Renal cortex interstitium (tissue), 11 donors: ENCODE data around the gene CDH2. TPM values are rescaled to one million over a fixed set of nuclear protein-coding genes. Genes with fewer than 3 reads are reported as not detected.

Experiments
- DNase-seq, 11 donors: peaks; one replicate each; pipeline ENCODE4 v3.0.0-alpha.2; 2013; ENCODE audit warnings: low read depth in 9 of 11, low spot score in 4 of 11; ENCODE audit errors: extremely low read depth in 1 of 11
- polyA plus RNA-seq, 3 donors: library from polyadenylated mRNA; unstranded; fragments of 120-200 nt; gene quantifications; one replicate each; pipeline ENCODE4 v1.2.1, GENCODE V29; 2013; ENCODE audit not compliant: insufficient read length in 3 of 3

CDH2 gene
- polyA plus RNA-seq, 3 donors = 80.9 to 102 (median 85.2) TPM

DNA sequence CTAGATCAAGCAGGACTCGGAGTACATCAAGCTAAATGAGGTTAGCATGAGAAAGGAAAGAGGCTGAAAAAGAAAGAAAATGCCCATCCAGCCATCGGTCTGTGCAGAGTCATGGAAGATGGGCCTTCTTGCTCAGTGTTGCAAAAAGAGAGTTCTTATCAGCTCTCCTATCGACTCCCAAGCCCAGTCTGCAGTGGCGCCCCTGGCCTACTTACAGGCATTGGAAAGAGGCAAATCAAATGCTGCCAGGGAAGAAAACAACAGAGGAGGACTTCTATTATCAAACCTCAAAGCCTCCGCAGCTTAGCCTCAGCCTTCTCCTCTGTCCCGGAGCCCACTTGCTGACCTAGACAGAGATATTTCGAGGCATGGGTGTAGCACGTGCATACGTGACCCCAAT lies 66.0 kb downstream of the CDH2 start:
- DNase-seq = no peak

DNA sequence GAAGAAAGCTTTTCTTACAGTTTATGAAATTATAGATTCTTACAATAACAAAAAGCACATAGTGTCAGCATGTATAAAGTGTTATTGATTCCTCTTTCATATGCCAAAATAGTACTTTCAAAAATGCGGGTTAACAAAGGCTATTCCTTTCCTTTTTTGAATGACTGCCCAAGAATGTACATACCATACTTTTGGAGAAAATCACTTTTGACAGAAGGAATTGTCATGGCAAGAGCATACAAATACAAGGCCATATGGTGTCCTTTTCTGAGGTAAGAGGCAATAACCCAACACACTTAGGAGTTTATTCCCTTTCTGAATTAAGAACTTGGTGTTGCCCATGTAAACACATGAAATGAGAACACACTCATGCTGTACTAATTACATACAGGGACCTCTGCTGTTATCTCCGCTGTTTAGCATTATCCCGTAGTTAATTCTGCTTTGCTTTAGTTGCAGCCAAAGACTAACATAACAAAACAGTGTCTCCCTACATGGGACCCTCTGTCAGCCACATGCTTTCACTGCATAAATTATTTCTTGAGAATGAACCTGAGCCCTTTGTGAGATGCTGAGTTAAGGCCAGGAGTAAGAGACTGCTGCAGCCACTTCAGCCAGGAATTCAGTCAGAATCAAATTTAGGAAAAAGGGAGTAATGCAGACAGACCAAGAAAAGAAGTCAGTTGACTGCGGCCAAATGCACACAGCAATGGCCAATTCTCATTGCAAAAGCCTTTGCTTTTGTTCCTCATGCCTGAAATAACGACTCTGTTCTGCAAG lies 67.0 kb downstream of the CDH2 start:
- no peak for DNase-seq

DNA sequence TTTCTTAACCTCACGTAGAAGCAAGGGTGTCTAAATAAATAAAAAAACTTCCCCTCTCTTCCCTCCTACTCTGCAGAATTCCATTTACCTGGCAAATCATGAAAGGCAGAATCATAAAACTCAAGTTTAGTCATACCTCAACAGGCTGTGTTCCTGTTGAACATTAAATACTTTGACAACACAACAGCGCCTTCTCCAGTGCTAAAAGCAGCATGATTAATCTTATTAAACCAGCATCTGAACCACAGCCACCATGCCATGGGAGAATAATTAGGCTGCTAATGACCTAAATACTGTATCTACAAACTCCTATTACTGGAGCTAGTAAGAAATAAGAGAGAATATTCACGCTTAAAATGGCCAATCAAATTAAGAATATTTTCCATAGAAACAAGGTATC lies 68.1 kb downstream of the CDH2 start:
- DNase-seq = no peak

DNA sequence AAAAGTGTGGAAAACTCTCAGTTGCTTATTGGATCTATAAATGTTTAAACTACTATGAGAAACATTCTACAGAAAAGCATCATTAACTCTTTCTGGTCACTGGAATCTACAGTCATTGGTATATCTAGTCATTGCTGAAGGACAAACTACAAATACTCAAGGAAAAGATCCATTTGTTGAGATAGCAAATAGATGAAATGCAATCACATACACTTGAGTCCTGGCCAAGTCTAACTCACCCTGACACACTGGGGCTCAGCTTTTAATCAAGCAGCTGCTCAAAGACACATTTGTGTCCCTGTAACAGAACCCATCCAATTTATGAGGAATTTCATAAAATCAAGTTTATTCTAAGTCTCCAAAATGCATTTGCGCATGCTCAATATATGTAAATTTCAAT lies 68.7 kb downstream of the CDH2 start:
- no peak for DNase-seq

DNA sequence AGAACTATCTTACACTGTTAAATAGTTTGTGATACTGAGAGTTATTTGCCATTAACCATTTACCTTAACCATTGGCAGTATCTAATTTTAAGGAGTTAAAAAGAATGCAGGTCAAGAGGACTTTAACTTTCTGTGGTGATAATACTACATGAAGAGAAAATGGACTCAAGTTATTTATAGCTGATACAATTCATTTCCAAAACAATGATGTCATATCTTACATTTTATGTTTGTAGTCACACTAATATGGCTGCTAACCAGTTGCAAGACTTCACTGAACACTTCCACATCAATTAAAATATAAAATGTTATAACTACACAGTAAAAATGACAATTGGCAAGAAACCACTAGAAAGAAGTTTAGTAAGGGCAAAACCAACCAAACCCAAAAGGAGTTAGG lies 77.7 kb downstream of the CDH2 start:
- DNase-seq = no peak

DNA sequence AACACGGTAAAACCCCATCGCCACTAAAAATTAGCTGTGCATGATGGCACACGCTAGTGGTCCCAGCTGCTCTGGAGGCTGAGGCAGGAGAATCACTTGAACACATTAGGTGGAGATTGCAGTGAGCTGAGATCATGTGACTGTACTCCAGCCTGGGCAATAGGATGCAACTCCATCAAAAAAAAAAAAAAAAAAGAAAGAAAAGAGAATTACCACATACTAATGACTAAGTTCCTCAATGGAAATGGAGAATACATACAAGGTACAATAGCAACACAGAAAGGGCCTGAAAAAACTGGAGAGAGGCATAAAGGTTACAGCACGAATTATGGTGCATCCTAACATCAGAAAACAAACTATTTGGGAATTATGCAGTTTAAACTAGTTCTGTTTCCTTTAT lies 81.3 kb downstream of the CDH2 start:
- no peak for DNase-seq

DNA sequence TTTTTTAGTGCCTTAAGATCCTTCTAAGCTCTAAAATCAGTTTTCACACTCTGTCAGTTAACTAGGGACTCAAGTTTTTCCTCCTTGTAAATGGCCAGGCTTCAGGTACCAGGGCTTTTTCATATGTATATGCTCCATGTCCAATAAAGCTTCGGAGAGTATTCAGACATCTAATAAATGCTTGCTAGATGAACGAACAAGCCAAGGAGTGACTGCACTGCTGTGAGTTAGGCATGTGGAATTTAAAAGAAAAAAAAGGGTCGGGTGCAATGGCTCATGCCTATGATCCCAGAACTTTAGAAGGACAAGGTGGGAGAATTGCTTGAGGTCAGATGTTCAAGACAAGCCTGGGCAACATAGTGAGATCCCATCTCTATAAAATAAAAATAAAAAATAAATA lies 81.9 kb downstream of the CDH2 start:
- DNase-seq = no peak

DNA sequence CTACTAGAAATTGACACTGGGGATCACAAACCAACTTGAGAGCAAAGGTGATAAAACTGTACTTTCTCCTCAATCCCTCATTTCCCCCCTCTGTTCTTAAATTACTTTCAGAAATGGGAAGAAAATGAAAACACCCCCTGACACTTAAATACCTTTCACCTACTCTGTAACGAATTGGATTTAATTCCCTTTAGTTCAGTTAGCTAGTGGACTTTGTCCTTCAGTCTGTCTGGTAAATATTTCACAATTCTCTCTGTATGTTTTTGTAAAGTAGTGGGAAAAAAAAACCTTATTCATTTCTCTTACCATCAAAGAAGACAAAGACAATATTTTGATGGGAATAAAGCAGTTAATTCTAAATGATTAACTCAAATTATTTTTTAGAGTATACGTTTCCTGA lies 85.7 kb downstream of the CDH2 start:
- DNase-seq = no peak

DNA sequence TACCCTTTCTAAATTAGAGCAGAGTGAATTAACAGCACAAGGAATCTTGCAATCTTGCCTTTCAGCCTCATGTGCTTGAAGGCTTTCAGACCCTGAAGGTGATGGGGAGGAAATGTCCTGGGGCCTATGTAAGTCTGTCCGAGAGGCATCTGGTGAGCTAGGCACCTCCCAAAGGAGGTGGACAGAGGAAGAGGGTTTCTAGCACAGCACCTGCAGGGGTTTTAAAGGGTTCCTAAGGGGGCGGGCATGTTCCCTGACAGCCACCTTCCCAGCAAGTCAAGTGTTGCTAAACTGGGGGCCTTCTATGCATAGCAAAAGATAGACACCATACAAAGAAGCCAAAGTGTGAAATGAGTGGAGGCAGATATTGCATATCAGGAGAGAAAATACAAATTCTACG lies 88.5 kb downstream of the CDH2 start:
- DNase-seq = no peak

DNA sequence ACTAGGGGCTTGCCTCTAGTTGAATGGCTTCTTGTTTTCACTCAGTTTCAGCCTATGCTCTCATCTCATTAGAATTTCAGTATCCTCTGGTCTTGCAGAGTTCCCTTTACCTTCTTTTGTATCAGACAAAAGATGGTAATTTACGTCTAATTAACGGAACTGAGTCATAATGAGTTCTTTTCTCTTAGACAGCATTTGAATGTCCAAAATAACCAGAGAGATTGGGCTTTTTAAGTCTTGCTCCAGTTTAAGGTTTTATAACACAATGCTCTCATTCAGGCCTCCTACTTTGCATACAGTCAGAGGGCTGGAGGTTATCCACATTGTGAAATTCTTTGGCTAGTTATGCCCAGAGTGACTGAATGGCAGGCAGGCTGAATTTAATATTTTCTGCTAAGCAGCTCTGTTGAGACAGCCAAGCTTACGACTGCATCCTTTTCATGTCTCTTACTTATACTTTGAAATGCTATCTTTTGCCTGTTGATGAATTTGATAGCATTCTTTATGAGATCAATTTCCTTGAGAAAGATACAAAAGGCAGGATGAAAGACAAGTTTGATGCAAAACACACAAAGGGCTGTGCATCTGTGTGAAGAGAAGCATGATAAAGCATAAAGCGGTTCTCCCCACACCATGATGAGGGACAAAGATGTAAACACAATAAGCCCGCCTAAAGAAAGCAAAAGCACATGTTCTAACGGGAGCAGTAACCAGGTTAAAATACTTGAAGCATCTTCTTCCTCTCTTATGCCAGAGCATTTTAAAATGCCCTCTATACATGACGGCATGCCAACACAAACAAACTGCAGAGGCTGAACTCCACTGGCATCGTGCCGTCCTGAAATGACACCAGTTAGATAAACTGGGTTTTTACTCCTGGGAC lies 90.0 kb downstream of the CDH2 start:
- DNase-seq = no peak

DNA sequence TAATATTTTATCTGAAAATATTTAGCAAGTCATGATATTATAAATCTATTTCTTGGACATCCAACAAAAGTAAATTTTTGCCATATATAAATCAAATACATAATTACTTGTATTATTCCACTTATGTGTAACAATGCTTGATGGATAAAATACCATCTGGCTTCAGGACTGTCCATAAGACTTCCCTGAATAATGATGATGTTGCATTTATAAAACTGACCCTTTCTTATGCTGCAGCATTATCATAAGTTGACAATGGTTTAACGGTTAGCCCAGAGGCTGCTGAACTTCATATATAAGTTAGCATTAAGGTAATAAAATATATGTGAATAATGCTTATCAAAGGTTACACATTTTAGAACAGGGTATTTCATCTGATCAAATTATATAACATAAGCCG lies 95.4 kb downstream of the CDH2 start:
- no peak for DNase-seq

DNA sequence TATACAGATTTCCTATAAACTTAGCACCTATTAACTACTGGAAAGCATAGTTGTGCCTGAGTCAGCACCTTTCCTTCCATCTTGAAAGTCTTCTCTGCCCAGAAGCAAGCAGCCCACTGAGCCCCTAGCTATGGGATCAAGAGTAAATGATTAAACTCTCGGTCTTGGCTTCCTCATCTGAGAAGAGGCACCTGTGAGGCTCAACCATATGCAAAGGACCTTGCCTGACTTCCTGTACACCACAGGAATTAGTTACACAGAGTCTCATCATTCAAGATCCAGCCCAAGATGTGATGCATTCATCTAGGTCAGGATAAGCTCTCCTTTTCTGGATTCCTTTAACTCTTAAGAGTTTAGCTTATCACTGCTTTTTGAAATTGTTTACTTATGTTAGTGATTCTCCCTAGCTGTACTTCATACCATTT lies 96.0 kb downstream of the CDH2 start:
- no peak for DNase-seq

DNA sequence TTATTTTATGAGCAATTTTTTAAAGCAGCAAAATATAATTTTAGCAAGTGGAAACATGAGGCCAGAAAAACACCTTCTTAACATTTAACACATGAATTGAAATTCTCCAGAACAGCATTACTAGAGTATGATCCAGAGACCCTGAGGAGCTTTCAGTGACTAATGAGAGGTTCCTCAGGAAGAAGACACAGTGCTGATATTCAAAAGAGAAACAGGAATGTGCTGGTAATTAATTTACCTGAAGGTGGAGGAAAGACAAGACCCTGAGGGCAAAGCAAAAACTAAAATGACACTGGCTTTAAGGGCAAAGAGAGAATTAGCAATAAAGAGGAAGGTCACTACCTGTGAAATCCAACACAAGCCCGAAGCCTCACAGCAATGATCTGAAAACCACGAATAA lies 97.0 kb downstream of the CDH2 start:
- no peak for DNase-seq

DNA sequence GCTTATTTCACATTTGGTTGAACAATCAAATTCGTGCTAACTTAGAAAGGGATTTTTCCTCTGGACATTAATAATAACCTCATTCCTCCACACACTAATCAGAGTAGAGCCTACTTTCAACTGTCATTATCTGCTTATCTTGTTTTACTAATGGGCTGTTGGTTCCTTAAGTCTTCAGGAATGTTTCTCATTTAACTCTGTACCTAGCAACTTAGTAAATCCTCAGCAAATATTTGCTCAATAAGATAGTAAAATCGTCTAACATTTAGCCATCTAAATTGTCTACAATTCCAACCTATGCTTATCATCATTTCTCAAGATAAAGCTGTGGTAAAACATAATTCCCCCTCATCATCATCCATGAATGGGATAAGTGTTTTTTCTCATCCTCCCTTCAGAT lies 98.1 kb downstream of the CDH2 start:
- no peak for DNase-seq

DNA sequence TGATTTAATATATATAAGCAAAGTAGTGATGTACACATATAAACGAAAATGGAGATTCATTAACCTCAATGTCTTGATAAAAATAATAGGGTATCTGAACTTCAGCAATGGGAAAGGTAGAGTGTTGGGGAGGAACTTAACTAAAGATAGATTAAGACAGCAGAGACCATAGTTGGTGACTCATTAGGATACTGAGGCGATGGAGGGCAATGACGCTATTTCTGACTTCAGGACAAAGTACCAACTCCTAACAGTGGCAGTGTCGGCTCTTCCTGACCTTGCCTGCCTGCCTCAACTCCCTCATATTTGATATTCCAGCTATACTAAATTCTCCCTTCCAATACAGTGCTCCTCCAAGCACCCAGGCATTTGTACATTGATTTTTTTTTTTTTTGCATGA lies 98.6 kb downstream of the CDH2 start:
- no peak for DNase-seq

DNA sequence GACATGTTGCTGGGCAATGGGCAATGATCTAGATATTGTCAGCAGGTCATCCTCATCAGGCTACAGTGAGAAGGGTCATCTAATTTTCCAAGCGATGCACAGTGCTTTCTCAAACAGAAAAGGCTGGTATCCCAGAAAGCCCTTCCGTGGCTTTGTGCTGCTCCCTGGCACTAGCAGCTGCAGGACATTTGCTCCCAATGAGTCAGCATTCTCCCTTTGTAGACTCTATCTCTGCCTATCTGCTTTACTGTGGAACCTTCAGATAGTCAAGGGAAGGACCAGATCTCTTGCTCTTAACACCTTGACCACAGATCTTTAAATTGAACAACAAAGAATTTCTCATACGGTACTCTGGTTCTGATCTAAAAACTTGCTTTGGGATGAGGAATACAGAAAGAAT lies 101.4 kb downstream of the CDH2 start:
- DNase-seq = no peak

DNA sequence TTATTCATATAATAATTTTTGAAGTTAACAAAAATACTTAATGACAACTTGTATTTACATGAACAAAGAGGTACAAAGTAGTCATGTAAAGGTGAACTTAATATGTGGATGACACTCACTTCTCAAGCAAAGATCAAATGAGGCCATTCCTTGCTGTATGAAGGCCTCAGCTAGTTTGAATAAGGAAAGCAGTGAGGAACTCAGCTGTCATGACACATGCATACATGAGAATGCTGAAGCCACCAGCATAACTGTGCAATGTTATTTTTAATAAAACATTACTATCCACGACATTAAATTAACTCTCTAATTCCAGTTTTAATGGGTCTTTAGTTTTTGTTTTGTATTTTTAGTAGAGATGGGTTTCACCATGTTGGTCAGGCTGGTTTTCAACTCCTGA lies 102.9 kb downstream of the CDH2 start:
- no peak for DNase-seq

DNA sequence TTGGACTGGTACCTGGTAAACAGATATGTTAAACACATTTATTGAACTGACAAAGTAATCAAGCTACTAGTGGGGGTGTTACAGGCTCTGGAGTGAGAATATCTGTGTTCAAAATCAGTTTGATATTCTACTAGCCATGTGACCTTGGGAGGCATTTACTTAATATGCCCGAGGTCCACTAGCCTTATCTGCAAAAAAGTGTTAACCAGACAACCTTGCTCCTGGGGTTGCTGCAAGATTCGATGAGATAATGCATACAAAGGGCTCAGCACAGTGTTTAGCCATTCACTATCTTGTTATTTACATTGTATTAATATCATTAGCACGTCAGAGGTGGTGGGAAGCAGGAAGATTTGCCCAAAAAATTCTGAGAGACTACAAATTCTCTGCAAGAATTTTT lies 103.3 kb downstream of the CDH2 start:
- no peak for DNase-seq

DNA sequence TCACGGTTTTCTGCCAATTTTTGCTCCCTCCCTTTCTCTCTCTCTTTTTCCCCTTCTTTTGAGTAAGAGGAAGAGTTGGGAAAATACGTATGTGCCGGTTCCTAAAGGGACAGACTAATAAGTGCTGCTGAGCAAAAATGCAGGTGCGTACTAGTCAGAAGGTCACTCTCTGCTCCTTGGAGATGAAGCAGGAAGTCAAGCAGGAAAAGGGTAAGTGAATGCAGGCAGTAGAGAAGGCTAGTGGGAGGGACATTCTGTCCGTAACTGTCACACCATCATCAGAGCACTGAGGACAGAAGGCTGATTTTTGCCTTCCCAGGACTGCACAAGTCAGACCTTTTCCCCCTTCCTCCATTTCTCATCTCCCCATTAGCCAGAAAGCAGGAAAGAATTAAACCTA lies 105.7 kb downstream of the CDH2 start:
- no peak for DNase-seq

DNA sequence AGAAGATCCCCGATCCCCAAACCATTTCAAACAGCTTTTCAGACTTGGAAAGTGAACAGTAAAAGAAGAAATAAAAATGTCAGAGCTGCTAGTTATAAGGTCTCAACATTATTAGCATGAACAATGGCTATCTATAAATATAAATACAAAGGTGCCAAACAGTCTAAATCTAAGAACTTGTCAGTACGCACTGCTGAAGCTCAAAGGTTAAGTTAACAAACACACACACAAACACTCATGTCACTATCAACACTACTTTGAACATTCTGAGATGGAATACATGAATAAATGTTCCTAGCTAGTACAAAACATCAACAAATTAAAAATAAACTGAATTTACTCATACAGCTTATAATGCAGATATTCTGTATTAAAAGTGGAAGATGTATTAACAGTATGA lies 108.7 kb downstream of the CDH2 start:
- no peak for DNase-seq

DNA sequence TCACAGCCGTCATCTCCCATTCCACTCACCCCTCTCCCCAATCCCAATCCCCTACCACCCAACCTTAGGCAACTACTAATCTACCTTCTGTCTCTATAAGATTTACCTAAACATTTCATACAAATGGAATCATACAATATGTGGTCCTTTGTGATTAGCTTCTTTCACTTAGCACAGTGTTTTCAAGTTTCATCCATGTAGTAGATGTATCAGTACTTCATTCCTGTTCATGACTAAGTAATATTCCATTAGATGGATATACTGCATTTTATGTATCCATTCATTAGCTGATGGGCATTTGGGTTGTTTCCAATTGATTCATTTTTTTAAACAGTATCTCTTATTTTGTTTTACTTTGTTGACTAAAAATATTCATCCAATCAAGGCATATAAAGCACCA lies 109.6 kb downstream of the CDH2 start:
- no peak for DNase-seq
